GM20431 (cell line): ENCODE results near the gene CDC25A.
"Not testable (repeated sequence)": the region's sequence is repeated elsewhere in the genome, so short reads cannot be mapped to it uniquely, and the experiment has no call there.

Experiments used
- in situ Hi-C: fragments of 300-500 bp; cut with MseI, MboI; formaldehyde crosslinking; loops from one replicate; pipeline ENCODE4 v1.15.0; 2020; ENCODE audit warnings: low sequenced_read_pairs; ENCODE audit not compliant: unreplicated experiment

The CDC25A gene

GRCh38 chr3:48188266-48189201 is at the start of gene CDC25A:
Gene CDC25A, minus strand, starts transcription at chr3:48188417. Its CDS starts 470 bp downstream, at chr3:48187947.
- in situ Hi-C loops = no loop called here

DNA sequence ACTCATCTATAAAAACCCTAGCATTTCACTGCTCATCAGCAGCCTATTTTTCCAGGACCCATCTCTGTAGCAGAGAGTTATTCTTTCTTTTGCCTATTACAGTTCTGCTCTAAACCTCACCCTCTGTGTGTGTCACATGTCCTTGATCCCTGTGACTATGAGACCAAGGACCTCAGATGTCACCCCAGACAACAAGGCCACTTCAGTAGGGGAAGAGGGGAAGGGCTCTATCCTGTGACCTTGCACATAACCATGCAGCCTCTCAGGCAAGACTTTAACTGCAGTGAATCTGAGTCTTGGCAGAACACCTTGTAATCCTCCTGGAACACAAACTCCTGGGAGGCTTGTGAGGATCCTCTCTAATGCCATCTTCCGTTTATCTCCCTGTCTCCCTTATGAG is 48.3 kb upstream of the CDC25A start:
- in situ Hi-C loops = loop anchor here (10.0 kb wide), 1 partner anchor 198 kb away; the partner anchor contains the start of gene PLXNB1

- in situ Hi-C loops = loop anchor here (10.0 kb wide), 1 partner anchor 201 kb away; the partner anchor contains the start of gene PLXNB1
Measured at GRCh38 chr3:48233542-48233941, 45.3 kb upstream of the CDC25A start.

DNA sequence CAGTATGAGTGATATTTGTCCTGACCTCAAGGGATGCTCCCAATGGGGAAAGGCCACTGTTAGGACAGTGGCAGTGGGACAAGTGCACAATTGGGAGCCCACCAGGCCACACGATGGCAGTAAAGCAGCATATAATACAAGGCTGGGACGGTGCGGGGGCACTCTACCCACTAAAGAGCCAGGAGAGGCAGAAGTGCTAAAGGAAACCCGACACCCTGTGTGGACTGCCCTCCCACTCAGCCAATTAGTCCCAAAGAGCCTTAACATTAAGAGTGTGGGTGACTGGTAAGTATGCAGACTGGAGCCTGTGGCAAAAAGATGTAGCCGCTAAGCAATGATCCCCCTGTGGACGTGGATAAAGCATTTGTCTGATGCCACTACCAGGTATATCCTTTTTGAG is 44.5 kb upstream of the CDC25A start:
- in situ Hi-C loops = loop anchor here (10.0 kb wide), 1 partner anchor 202 kb away; the partner anchor contains the start of gene PLXNB1

DNA sequence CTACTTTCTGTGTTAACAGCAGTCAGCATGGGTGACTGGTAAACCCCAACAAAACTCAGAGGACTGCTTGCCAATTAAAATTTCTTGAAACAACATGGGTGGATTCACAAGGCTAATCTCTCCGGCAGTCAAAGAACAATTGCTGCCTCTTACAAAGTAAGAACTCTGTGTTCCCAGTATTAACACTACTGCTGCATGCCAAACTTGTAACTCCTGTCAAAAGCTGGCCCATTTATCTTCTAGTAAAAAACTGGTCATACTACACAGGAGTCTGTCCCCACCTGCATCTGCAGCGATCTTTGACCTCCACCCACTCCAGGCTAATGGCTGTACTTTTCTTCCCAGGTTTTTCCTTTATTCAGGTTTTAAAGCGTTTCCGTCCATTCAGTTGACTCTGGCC is 44.0 kb upstream of the CDC25A start:
- in situ Hi-C loops = loop anchor here (10.0 kb wide), 1 partner anchor 203 kb away; the partner anchor contains the start of gene PLXNB1

DNA sequence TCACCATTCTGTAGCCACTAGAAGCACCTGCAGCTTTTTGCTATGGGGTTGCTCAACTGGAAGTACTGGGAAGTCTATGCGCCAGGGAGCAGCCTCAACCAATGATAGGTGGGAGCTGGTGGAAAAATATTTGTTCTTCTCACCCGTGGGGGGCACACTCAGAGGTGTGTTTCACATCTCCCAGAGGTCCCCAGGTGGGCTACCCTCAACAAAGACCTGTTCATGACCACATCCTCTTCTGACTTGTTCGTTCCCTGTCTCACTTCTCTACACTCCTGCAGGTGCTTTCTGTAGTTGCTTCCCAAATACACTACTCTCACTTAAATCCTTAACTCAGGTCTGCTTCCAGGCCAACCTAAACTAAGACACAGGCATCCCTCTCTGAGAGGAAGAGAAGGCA is 38.7 kb upstream of the CDC25A start:
- in situ Hi-C loops = no loop called here

DNA sequence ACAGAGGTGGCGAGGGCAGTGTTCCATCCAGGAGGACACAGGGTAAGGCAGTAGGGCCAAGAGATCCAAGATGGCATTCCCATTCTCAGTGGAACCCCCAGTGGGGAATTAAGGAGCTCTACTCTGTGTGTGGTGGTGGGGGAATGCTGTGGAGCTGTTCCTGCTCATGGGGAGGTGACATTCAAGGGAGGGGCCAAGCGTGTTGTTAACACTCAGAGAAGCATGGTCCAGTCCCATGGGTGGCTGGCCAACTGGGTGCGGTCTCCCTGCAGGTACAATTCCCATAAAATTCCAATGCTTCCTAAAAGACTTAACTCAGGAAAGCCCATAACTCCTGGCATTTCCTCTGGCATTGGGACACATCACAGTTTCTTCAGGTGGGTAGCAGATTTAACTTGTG is 37.4 kb upstream of the CDC25A start:
- in situ Hi-C loops = no loop called here

DNA sequence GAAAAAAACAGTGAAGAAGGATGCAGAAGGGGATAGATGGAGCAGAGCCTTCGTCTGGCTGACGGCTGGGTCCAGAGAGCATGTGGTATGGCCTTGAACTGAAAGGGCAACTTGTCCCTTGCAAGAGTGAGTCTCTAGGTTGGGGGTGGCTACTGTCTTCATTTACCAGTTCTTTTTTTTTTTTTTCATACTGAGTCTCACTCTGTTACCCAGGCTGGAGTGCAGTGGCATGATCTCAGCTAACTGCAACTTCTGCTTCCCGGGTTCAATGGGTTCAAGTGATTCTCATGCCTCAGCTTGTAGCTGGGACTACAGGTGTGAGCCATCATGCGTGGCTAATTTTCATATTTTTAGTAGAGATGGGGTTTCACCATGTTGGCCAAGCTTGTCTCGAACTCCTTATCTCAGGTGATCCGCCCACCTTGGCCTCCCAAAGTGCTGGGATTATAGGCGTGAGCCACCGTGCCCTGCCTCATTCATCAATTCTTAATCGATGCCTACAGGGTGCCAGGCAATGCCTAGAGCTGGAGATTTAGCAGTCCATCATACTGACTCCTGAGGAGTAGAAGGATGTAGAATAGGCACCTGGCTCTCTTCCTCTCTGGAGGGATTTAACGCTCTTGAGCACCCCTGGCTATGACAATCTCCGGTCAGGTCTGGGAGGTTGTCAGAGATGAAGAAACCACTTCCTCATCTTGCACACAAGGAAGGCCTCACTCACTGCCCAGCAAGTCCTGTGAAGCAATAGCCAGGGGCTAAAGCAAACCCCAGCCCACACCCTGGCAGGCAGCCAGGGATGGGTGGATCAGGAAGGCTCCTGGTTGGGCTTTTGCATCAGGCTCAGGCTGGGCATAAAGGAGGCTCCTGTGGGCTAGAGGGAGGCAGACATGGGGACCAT is 34.6 kb upstream of the CDC25A start, which contains the start of gene CAMP:
Gene CAMP (plus strand): TSS at position 880 of the 898 bp plus-strand sequence. CDS start 17 bp downstream, at position 897.
- in situ Hi-C loops = no loop called here

- in situ Hi-C loops = no loop called here
Measured at GRCh38 chr3:48220746-48221145, 32.5 kb upstream of the CDC25A start.

- in situ Hi-C loops = no loop called here
Measured at GRCh38 chr3:48219543-48219942, 31.3 kb upstream of the CDC25A start.

DNA sequence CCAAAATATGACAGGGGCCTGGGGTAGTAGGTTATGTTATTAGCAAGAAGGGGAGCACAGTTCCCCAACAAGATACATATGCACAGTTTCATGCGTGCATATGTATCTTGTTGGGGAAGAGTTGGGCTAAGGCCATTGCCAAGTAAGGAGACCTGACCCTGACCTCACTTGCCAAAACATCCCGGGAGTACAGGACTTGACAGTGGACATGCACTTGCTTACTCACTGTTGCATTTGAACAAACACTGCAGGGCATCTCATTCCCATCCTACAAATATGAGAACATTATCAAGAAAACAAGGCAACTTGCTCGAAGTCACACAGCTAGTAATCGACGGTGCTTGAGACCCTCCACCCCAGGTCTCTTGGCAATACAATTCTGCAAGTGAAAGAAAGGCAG is 30.3 kb upstream of the CDC25A start:
- in situ Hi-C loops = no loop called here

- in situ Hi-C loops = no loop called here
Measured at GRCh38 chr3:48217449-48217848, 29.2 kb upstream of the CDC25A start.

DNA sequence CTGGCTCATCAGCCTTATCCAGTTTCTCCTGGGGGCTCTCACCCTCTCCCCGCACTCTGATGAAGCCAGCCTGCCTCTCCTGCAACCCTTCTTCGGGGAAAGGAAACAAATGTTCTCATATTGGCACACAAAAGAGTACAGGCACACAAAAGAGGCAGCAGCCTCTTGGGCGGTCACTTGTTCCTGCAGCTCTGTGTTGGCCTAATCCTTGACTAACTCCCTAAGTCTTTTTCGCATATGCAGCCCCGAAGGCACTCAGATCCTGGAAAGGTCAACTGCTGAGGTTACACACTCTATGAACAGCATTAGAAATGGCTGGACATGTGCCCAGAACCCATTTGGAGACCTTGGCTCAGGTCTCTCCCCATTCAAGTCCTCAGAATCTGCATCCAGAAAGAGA is 27.7 kb upstream of the CDC25A start:
- in situ Hi-C loops = no loop called here

DNA sequence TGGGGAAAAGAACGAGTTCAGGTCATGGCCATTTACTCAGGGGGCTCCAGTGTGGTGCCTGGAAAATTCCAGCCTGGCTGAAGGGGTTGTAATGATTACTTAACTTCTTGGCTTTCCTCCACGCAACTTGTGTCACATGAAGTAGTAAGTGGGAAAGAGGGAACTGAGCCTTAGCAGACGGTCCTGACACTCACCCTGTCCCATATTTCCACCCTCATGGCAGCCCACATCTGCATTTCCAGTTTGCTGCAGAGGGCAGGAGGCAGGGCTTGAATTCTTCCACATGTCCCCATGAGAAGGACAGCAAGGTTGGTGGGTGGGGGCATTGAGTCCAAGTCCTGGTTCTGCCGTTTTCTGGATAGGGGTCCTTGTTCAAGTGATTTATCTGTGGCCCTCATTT is 27.2 kb upstream of the CDC25A start:
- in situ Hi-C loops = no loop called here

DNA sequence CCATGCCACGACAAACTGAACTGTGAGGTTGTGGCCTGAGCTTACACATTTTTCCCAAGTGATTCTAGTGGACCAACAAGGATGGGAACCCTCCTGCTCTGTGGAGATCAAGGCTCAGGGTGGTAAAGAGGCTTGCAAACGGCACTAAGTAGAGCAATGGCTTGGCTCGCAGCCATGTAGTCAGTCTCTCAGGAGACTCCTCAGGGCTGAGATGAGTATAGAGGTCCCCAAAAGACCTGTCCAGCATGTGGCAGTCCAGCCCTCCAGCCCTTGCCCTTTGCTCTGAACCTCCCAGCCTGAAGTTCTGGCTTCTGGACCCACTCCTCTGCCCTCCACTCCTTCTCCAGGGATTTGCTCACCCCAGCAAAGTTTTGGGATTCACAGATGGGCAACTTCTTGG is 26.8 kb upstream of the CDC25A start:
- in situ Hi-C loops = no loop called here

DNA sequence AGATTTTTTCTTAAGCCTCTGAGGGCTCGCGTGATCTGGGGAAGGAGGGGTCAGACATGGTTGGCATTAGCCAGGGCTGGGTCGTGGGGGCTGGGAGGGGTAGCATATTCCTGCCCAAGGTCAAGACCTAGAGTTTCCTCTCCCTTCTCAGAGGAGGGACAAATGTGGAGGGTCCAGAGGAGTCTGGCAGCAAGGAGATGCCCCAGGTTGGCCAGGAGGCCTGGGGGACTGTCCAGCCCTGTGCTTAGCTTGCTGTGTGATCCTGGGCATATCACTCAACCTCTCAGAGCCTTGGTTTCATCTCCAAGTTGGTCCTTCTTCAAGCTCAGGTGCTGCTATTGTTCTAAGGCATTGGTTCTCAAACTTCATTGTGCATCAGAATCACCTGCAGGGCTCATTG is 26.0 kb upstream of the CDC25A start:
- in situ Hi-C loops = no loop called here

- in situ Hi-C loops = not testable (repeated sequence)
Measured at GRCh38 chr3:48211776-48212175, 23.6 kb upstream of the CDC25A start.

DNA sequence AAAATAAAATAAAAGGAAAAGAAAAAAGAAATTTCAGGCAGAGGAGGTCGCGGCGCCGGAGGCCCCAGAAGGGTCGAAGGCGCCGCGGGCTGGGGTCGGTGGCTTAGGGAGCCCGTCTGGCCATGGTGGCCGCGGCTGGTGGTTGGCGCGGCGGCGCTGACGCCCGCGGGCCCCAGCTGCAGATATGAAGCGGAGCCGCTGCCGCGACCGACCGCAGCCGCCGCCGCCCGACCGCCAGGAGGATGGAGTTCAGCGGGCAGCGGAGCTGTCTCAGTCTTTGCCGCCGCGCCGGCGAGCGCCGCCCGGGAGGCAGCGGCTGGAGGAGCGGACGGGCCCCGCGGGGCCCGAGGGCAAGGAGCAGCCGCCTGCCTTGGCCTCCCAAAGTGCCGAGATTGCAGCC is 22.3 kb upstream of the CDC25A start:
- in situ Hi-C loops = not testable (repeated sequence)

DNA sequence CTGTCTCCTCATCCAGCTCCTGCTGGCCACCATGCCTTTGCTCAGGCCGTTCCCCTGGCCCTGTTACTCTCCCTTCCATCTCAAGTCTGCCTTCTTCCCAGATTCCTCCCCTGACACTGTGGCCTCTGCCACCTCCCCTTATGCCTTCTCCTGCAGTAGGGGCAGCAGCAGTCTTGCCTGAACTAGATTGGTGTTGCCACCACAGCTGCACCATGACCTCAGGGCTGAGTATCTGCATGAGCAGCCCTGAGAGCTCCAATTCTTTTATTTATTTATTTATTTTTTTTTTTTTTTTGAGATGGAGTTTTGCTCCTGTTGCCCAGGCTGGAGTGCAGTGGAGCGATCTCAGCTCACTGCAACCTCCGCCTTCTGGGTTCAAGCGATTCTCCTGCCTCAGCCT is 21.2 kb upstream of the CDC25A start:
- in situ Hi-C loops = no loop called here

GRCh38 chr3:48208076-48208475 is 19.9 kb upstream of the CDC25A start:
- in situ Hi-C loops = no loop called here
